DMS53 treated with DMSO at 0.1 percent for 48 hours (cell line): Measurements from ENCODE around the gene MRPS33.
"Not testable (repeated sequence)": the region's sequence is repeated elsewhere in the genome, so short reads cannot be mapped to it uniquely, and the experiment has no call there.

Experiments
- DNase-seq: peaks from one replicate; lab custom pipeline; 2025; ENCODE audit not compliant: unreplicated experiment; lab: John Stamatoyannopoulos, UW

MRPS33 gene

GRCh38 chr7:140956997-140957396, 57.8 kb downstream of the MRPS33 start:
- DNase-seq, result not testable (repeated sequence)
